Prostate gland (tissue), 2 donors: Measurements from ENCODE around the gene TMEM178B.

ENCODE experiments used
- CTCF ChIP-seq, 4 experiments: fragments of 200-600 bp in 2 of 4; fragments of 450-650 bp in 2 of 4; sonication (generic) in 2 of 4; IDR thresholded peaks; 1 replicate in 3 of 4; 2 replicates in 1 of 4; pipeline ENCODE4 v1.5.1; 2016 to 2019; ENCODE audit warnings: antibody characterized with exemption in 4 of 4, mild to moderate bottlenecking in 2 of 4, moderate library complexity in 2 of 4
- POLR2A ChIP-seq: fragments of 450-650 bp; IDR thresholded peaks from one replicate; pipeline ENCODE4 v1.6.1; 2016; ENCODE audit warnings: antibody characterized with exemption, mild to moderate bottlenecking
- POLR2AphosphoS5 ChIP-seq: sonication (generic); formaldehyde crosslinking; IDR thresholded peaks from one replicate; pipeline ENCODE4 v1.6.1; 2017; ENCODE audit warnings: antibody characterized with exemption

GRCh38 chr7:141313896-141314295 is 240.0 kb downstream of the TMEM178B start:
- TF ChIP-seq POLR2A (no peak), CTCF (IDR thresholded peaks at IDR 0.05) (no peak), POLR2AphosphoS5 (no peak)
